Endothelial cell of umbilical vein (primary cell): ENCODE data around the gene NFKB2. TPM values are rescaled to one million over a fixed set of nuclear protein-coding genes. Genes with fewer than 3 reads are reported as not detected.
A peak's percentile ranks its signal among the peaks of the same experiment; 100 is the strongest.

Experiments used
- BruUV-seq: library from RNA; stranded (reverse); fragments of 400-500 nt; replicated peaks from 2 replicates; lab custom pipeline; 2021; lab: Mats Ljungman, UMichigan
- CTCF ChIA-PET: fragments of 300-600, 350-600 bp; sonication (Branson Sonifier 250); formaldehyde crosslinking; loops from one replicate; lab custom pipeline; 2021; ENCODE audit warnings: antibody characterized with exemption, inconsistent platforms; lab: Charles Lee
- POLR2A ChIA-PET: fragments of 300-600, 350-600 bp; sonication (Branson Sonifier 250); formaldehyde crosslinking; loops from one replicate; lab custom pipeline; 2021; ENCODE audit warnings: antibody characterized with exemption, inconsistent platforms; lab: Charles Lee
- DNase-seq: peaks from one replicate; pipeline ENCODE4 v3.0.0-alpha.2; 2011; ENCODE audit warnings: low read depth, low spot score
- FAIRE-seq: peaks from 2 replicates; lab custom pipeline; 2011; peaks lifted over from hg19 to GRCh38; lab: Jason Lieb, UNC
- H2AFZ ChIP-seq: 2 replicates; pipeline ENCODE4 v1.6.0; 2012; ENCODE audit warnings: low read depth, low read length, control low read depth, inconsistent platforms
- H3K27ac ChIP-seq: 2 replicates; pipeline ENCODE4 v1.5.1; 2011; ENCODE audit warnings: low read depth, mild to moderate bottlenecking, control low read depth, low read length, moderate library complexity; ENCODE audit not compliant: insufficient read depth
- H3K27me3 ChIP-seq, 2 experiments: 2 replicates each; pipeline versions ENCODE4 v1.6.0 to v1.6.1; 2011; ENCODE audit warnings: low read length in 2 of 2, mixed read lengths in 1 of 2; ENCODE audit not compliant: control insufficient read depth in 2 of 2, insufficient read depth in 2 of 2
- H3K36me3 ChIP-seq, 2 experiments: 2 replicates in 1 of 2; 3 replicates in 1 of 2; pipeline ENCODE4 v1.5.1; 2011; ENCODE audit warnings: low read length in 2 of 2, mild to moderate bottlenecking in 1 of 2, moderate library complexity in 1 of 2; ENCODE audit not compliant: control insufficient read depth in 2 of 2, insufficient read depth in 2 of 2; ENCODE audit errors: extremely low read depth in 1 of 2
- H3K4me1 ChIP-seq: 3 replicates; pipeline ENCODE4 v1.5.1; 2011; ENCODE audit warnings: mild to moderate bottlenecking, low read length; ENCODE audit not compliant: control insufficient read depth, insufficient read depth; ENCODE audit errors: extremely low read depth
- H3K4me2 ChIP-seq: 2 replicates; pipeline ENCODE4 v1.6.1; 2011; ENCODE audit warnings: low read length, control low read depth, mixed read lengths; ENCODE audit not compliant: insufficient read depth
- H3K4me3 ChIP-seq, 3 experiments: fragments of 200-600 bp in 1 of 3; sonication (generic), shearing (Covaris generic) in 1 of 3; replicated peaks in 1 of 3; 2 replicates each; pipeline ENCODE4 v1.5.1; 2011 to 2016; ENCODE audit warnings: control low read depth in 3 of 3, low read length in 3 of 3, mild to moderate bottlenecking in 2 of 3, inconsistent platforms in 1 of 3, low read depth in 1 of 3, moderate library complexity in 1 of 3; ENCODE audit not compliant: insufficient read depth in 1 of 3
- H3K79me2 ChIP-seq: 2 replicates; pipeline ENCODE4 v1.6.0; 2012; ENCODE audit warnings: low read length, inconsistent platforms; ENCODE audit not compliant: control insufficient read depth, insufficient read depth
- H3K9ac ChIP-seq: replicated peaks from 2 replicates; pipeline ENCODE3; 2011; ENCODE audit warnings: low read length, control low read depth; ENCODE audit not compliant: insufficient read depth; ENCODE audit errors: extremely low read depth
- H3K9me1 ChIP-seq: replicated peaks from 3 replicates; pipeline ENCODE4 v1.6.0; 2011; ENCODE audit warnings: mild to moderate bottlenecking, low read length; ENCODE audit not compliant: control insufficient read depth, insufficient read depth; ENCODE audit errors: extremely low read depth
- H3K9me3 ChIP-seq: replicated peaks from 2 replicates; pipeline ENCODE4 v1.5.1; 2012; ENCODE audit warnings: low read length, inconsistent platforms; ENCODE audit not compliant: control insufficient read depth, insufficient read depth
- H4K20me1 ChIP-seq: replicated peaks from 2 replicates; pipeline ENCODE3; 2011; ENCODE audit warnings: mild to moderate bottlenecking, low read length; ENCODE audit not compliant: control insufficient read depth, insufficient read depth; ENCODE audit errors: extremely low read depth
- CTCF ChIP-seq, 2 donors: IDR thresholded peaks; 1 replicate in 1 of 2; 2 replicates in 1 of 2; pipeline ENCODE4 v1.5.1; 2011; ENCODE audit warnings: low read length in 2 of 2, mild to moderate bottlenecking in 2 of 2, moderate library complexity in 2 of 2, control low read depth in 1 of 2, inconsistent platforms in 1 of 2, low read depth in 1 of 2; ENCODE audit not compliant: insufficient read depth in 1 of 2; ENCODE audit errors: extremely low read depth in 1 of 2
- EZH2 ChIP-seq: IDR thresholded peaks from 2 replicates; pipeline ENCODE4 v1.6.1; 2012; ENCODE audit warnings: borderline replicate concordance, low read depth, mild to moderate bottlenecking, moderate library complexity, low read length, inconsistent platforms; ENCODE audit not compliant: severe bottlenecking
- JUN ChIP-seq: IDR thresholded peaks from 2 replicates; pipeline ENCODE4 v1.6.1; 2011; ENCODE audit warnings: borderline replicate concordance, low read depth; ENCODE audit not compliant: insufficient read length, insufficient read depth
- MYC ChIP-seq: IDR thresholded peaks from one replicate; pipeline ENCODE4 v1.6.1; 2011; ENCODE audit warnings: mild to moderate bottlenecking, low read depth, low read length
- POLR2A ChIP-seq: IDR thresholded peaks from 2 replicates; pipeline ENCODE4 v1.6.1; 2012; ENCODE audit warnings: low read depth, mild to moderate bottlenecking, control low read depth, low read length
- dilution Hi-C: fragments of 300-500 bp; cut with MboI; formaldehyde crosslinking; loops from one replicate; pipeline ENCODE4 v1.15.0; 2019; ENCODE audit warnings: low sequenced_read_pairs; ENCODE audit not compliant: extremely low pct_ligation_motif_present
- intact Hi-C: fragments of 100-400 bp; cut with micrococcal nuclease; formaldehyde crosslinking; loops from one replicate; pipeline ENCODE4 v1.10.0; 2022
- polyA plus RNA-seq, 4 experiments: library from polyadenylated mRNA; depleted of rRNA in 3 of 4; stranded (reverse) in 3 of 4; unstranded in 1 of 4; fragments of >200 nt; gene quantifications; 2 replicates each; pipeline versions ENCODE4 v1.2.1 to v1.2.3, GENCODE V29; 2011 to 2012; ENCODE audit warnings: missing spikeins in 1 of 4
- total RNA-seq: library from RNA; stranded (reverse); gene quantifications from 2 replicates; pipeline ENCODE4 v1.2.3, GENCODE V29; 2021

NFKB2 gene
- total and polyA plus RNA-seq, 2 donors (not counting 3 experiments of a cell fraction or from before 2014, with no cell fraction given) = 21.0 to 25.6 TPM

DNA sequence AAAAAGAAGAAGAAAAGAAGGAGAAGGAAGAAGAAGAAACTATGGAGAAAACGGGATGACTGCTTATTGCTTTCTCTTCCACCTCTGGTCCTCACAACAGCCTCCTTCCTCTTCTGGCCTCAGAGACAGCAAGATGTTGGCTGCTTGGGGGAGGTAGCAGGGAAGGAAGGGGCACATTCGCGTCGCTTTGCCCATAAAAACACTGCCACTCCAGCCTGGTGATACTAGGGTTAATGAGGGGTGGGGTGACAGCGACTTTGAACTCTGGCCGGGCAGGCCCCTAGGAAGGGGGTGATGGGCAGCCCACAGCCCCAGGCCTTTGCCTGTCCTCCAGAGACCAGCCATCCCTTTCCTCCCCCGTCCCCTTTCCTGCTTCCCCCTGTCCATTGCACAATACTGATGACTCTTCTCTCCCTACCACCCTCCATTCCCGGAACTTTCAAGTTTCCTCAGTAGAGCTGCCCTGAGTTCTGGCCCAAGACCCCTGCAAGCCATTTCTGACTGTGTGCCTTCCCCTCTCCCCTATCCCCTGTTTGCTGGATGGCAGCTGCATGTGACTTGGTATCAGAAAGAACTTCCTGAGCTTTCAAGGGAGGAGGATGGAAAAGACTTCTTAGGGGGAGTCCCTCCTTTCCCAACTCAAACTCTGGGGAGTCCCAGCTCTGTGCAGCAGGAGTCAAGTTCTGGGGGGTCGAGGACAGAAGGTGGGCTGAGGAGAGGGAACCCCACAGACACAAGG is 39.1 kb downstream of the NFKB2 start:
- BruUV-seq = no TSS peak
- no peaks in the 10 kb centered on the region for H3K9me1 ChIP-seq
- no peak overlapping the region for H3K27ac ChIP-seq
- no peaks in the 10 kb centered on the region for H4K20me1 ChIP-seq
- H3K4me2 ChIP-seq = no peak overlapping the region
- dilution Hi-C loops (no loop called here), intact Hi-C loops (no loop called here)
- no peaks in the 10 kb centered on the region for H3K9me3 ChIP-seq
- H3K4me1 ChIP-seq = peaks cover 7% of the 10 kb centered on the region
- no peaks in the 10 kb centered on the region for H3K36me3 ChIP-seq
- H3K9ac ChIP-seq = no peak overlapping the region
- FAIRE-seq (no peak), DNase-seq (no peak)
- H3K79me2 ChIP-seq = peaks cover 9% of the 10 kb centered on the region
- peaks cover 11 to 22% of the 10 kb centered on the region in 2 experiments for H3K27me3 ChIP-seq
- no peak overlapping the region for H2AFZ ChIP-seq
- ChIA-PET CTCF (interaction anchor here (0.9 to 1.7 kb wide), 5 partner anchors 12 to 196 kb away, joined by 3 to 6 read pairs (median 4); no protein-coding TSS in a partner anchor), POLR2A (no interaction called here)
- H3K4me3 ChIP-seq = no peak overlapping the region
- TF ChIP-seq JUN (no peak), CTCF (IDR thresholded peaks at IDR 0.05; ENCODE audit: extremely low read depth in 1 of 2, insufficient read depth in 1 of 2, low read depth in 1 of 2, low read length in 2 of 2) (no peak), MYC (no peak), EZH2 (no peak)

DNA sequence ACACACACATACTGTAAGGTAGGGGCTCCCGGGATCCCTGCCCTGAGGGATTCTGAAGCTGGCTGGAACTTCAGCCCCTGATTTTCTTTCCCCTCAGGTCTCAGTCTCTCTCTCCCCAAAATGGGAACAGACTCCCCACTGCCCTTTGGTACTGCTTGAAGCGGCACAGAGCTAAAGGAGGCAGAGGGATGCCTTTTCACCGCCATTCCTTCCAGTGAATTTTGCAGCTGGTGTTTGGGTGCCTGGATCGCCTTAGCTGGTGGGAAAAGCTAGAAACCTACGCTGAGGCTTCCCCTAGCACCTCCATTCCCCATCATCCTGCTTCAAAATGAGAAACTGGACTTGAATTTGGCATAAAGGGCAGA is 39.6 kb downstream of the NFKB2 start:
- no TSS peak for BruUV-seq
- ChIA-PET POLR2A (no interaction called here), CTCF (interaction anchor here (0.9 to 1.7 kb wide), 5 partner anchors 12 to 197 kb away, joined by 3 to 6 read pairs (median 4); no protein-coding TSS in a partner anchor)
- dilution Hi-C loops (no loop called here), intact Hi-C loops (no loop called here)
- no peak overlapping the region for H3K27ac ChIP-seq
- FAIRE-seq (no peak), DNase-seq (no peak)
- TF ChIP-seq POLR2A = no peak
- TF ChIP-seq EZH2 = peak; percentile 44
- H3K9me3 ChIP-seq = no peaks in the 10 kb centered on the region
- H4K20me1 ChIP-seq = no peaks in the 10 kb centered on the region
- peaks cover 9% of the 10 kb centered on the region for H3K79me2 ChIP-seq
- H3K36me3 ChIP-seq = no peaks in the 10 kb centered on the region
- no peaks in the 10 kb centered on the region for H3K9me1 ChIP-seq
- H3K4me3 ChIP-seq = no peak overlapping the region
- H3K27me3 ChIP-seq = peaks cover 11 to 22% of the 10 kb centered on the region in 2 experiments
- H3K9ac ChIP-seq = no peak overlapping the region
- no peak overlapping the region for H2AFZ ChIP-seq
- H3K4me2 ChIP-seq = no peak overlapping the region
- peaks cover 7% of the 10 kb centered on the region for H3K4me1 ChIP-seq
